K562 (cell line): ENCODE data around the gene MFSD8. TPM values are rescaled to one million over a fixed set of nuclear protein-coding genes. Genes with fewer than 3 reads are reported as not detected.

Source experiments
- CBFB ChIP-seq: sonication (generic); formaldehyde crosslinking; IDR thresholded peaks from 2 replicates; pipeline ENCODE4 v1.4.0; 2020; ENCODE audit warnings: mild to moderate bottlenecking, missing genetic modification reagents
- CBX5 ChIP-seq: IDR thresholded peaks from 2 replicates; pipeline ENCODE4 v1.6.1; 2014; ENCODE audit warnings: low read depth, borderline replicate concordance
- EZH2 ChIP-seq: IDR thresholded peaks from 2 replicates; pipeline ENCODE4 v1.6.1; 2012; ENCODE audit warnings: low read depth, mild to moderate bottlenecking, inconsistent platforms, low read length, borderline replicate concordance
- FOXP1 ChIP-seq: sonication (generic); formaldehyde crosslinking; IDR thresholded peaks from 2 replicates; pipeline ENCODE4 v1.8.0; 2022; ENCODE audit warnings: mild to moderate bottlenecking, missing genetic modification reagents
- HDAC2 ChIP-seq: fragments of 450-650 bp; IDR thresholded peaks from 2 replicates; pipeline ENCODE4 v1.6.1; 2016; ENCODE audit warnings: mild to moderate bottlenecking
- HINFP ChIP-seq: fragments of 450-650 bp; conservative IDR thresholded peaks from 2 replicates; pipeline ENCODE4 v1.6.1; 2016; ENCODE audit warnings: missing genetic modification characterization, low read depth, mild to moderate bottlenecking, control low read depth, missing compliant biosample characterization
- NCOA2 ChIP-seq, 2 experiments: fragments of 450-650 bp; IDR thresholded peaks; 2 replicates each; pipeline ENCODE4 v1.6.1; 2018; ENCODE audit warnings: mild to moderate bottlenecking in 2 of 2, moderate library complexity in 1 of 2; ENCODE audit not compliant: partially characterized antibody in 2 of 2
- NR1H2 ChIP-seq: sonication (generic); formaldehyde crosslinking; IDR thresholded peaks from 2 replicates; pipeline ENCODE4 v1.4.0; 2020; ENCODE audit warnings: mild to moderate bottlenecking, missing genetic modification reagents
- NR2C1 ChIP-seq, 2 experiments: fragments of 450-650 bp; IDR thresholded peaks; 2 replicates each; pipeline ENCODE4 v1.6.1; 2017; ENCODE audit warnings: mild to moderate bottlenecking in 2 of 2, antibody characterized with exemption in 1 of 2, inconsistent platforms in 1 of 2, missing compliant biosample characterization in 1 of 2, missing genetic modification characterization in 1 of 2
- NUFIP1 ChIP-seq: fragments of 450-650 bp; IDR thresholded peaks from 2 replicates; pipeline ENCODE4 v1.6.1; 2018; ENCODE audit not compliant: partially characterized antibody
- SMARCC2 ChIP-seq: fragments of 450-650 bp; IDR thresholded peaks from 2 replicates; pipeline ENCODE4 v1.6.1; 2017; ENCODE audit warnings: antibody characterized with exemption, moderate library complexity, mild to moderate bottlenecking, low read depth
- U2AF1 ChIP-seq: fragments of 200-400 bp; formaldehyde crosslinking; optimal IDR thresholded peaks from 2 replicates; pipeline ENCODE3; 2017; ENCODE audit warnings: mild to moderate bottlenecking, low read depth, low read length, moderate library complexity
- ZNF232 ChIP-seq: sonication (generic); formaldehyde crosslinking; IDR thresholded peaks from 2 replicates; pipeline ENCODE4 v1.8.0; 2022; ENCODE audit warnings: mild to moderate bottlenecking, missing genetic modification reagents
- ZNF407 ChIP-seq: fragments of 450-650 bp; IDR thresholded peaks from 2 replicates; pipeline ENCODE4 v1.6.1; 2016; ENCODE audit warnings: low read depth
- ZNF584 ChIP-seq: fragments of 200-800 bp; sonication (Bioruptor generic); IDR thresholded peaks from 2 replicates; pipeline ENCODE4 v1.6.1; 2016; ENCODE audit warnings: low read depth, mild to moderate bottlenecking, missing genetic modification characterization, missing compliant biosample characterization
- polyA plus RNA-seq, 8 experiments: library from polyadenylated mRNA; depleted of rRNA in 4 of 8; stranded (reverse) in 5 of 8; unstranded in 3 of 8; fragments of >200 nt; fragmentation: Nextera tagmentation in 2 of 8; fragmentation: Illumina TruSeq in 1 of 8; extraction: Ambion mirVana in 2 of 8; extraction: Trizol in 1 of 8; gene quantifications; 2 replicates each; pipeline versions ENCODE4 v1.2.1 to v1.2.3, GENCODE V29; 2011 to 2014; ENCODE audit warnings: inconsistent platforms in 1 of 8, missing spikeins in 1 of 8
- total RNA-seq, 7 experiments: library from RNA; depleted of rRNA in 6 of 7; stranded (reverse); fragments of >200 nt in 6 of 7; fragmentation: Illumina TruSeq in 2 of 7; extraction: Trizol in 2 of 7; gene quantifications; 2 replicates each; pipeline versions ENCODE4 v1.2.1 to v1.2.3, GENCODE V29; 2011 to 2021; ENCODE audit warnings: low replicate concordance in 1 of 7
- TF ChIP-seq, protein P1 (sequence below): sonication (generic); formaldehyde crosslinking; IDR thresholded peaks from 2 replicates; pipeline ENCODE4 v1.8.0; 2023; ENCODE audit warnings: mild to moderate bottlenecking, missing genetic modification reagents

MFSD8 gene
- total and polyA plus RNA-seq, 9 of the 15 experiments (the other 6 are each of a cell fraction or from before 2014, with no cell fraction given) = 7.0 to 27.2 (median 18.7) TPM

DNA sequence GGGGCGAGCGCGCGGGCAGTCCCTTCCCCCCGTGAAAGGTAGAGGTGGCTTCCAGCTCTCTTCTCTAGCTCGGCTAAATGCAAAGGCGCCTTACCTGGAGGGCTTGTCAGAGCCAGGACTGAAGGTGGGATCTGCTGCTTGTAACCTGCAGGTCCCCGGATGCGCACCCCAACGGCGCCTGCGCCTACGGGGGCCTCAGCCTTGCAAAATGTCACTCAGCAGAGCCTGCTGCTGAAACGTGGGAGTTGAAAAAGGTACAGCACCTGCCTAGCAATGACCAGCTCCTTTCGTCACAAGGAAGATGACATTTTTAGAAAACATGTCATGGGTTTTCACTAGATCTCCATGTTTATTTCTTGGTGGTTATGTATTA, 816 bp upstream of the MFSD8 start (continued):
- TF ChIP-seq, protein P1, sequence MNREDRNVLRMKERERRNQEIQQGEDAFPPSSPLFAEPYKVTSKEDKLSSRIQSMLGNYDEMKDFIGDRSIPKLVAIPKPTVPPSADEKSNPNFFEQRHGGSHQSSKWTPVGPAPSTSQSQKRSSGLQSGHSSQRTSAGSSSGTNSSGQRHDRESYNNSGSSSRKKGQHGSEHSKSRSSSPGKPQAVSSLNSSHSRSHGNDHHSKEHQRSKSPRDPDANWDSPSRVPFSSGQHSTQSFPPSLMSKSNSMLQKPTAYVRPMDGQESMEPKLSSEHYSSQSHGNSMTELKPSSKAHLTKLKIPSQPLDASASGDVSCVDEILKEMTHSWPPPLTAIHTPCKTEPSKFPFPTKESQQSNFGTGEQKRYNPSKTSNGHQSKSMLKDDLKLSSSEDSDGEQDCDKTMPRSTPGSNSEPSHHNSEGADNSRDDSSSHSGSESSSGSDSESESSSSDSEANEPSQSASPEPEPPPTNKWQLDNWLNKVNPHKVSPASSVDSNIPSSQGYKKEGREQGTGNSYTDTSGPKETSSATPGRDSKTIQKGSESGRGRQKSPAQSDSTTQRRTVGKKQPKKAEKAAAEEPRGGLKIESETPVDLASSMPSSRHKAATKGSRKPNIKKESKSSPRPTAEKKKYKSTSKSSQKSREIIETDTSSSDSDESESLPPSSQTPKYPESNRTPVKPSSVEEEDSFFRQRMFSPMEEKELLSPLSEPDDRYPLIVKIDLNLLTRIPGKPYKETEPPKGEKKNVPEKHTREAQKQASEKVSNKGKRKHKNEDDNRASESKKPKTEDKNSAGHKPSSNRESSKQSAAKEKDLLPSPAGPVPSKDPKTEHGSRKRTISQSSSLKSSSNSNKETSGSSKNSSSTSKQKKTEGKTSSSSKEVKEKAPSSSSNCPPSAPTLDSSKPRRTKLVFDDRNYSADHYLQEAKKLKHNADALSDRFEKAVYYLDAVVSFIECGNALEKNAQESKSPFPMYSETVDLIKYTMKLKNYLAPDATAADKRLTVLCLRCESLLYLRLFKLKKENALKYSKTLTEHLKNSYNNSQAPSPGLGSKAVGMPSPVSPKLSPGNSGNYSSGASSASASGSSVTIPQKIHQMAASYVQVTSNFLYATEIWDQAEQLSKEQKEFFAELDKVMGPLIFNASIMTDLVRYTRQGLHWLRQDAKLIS (CRISPR knock-in tag) = 0 out of 2 replicates have a peak, but pooled peaks have one; percentile 8
- no peak for TF ChIP-seq NCOA2 (IDR thresholded peaks at IDR 0.05; ENCODE audit: partially characterized antibody in 2 of 2)
- TF ChIP-seq ZNF232 (CRISPR knock-in tag) = no peak
- TF ChIP-seq HDAC2 = no peak
- TF ChIP-seq NUFIP1 = no peak
- no peak; the same call in 1 of the 2 replicates for TF ChIP-seq NR1H2
- 0 out of 2 replicates have a peak, but pooled peaks have one; percentile 66 for TF ChIP-seq CBFB (CRISPR knock-in tag)
- 0 out of 2 replicates have a peak, but pooled peaks have one; percentile 29 for TF ChIP-seq ZNF584
- no peak for TF ChIP-seq U2AF1
- no peak for TF ChIP-seq EZH2
- TF ChIP-seq ZNF407 = no peak
- TF ChIP-seq HINFP = no peak
- TF ChIP-seq SMARCC2 = no peak
- no peak for TF ChIP-seq FOXP1
- no peak for TF ChIP-seq CBX5
- no peak for TF ChIP-seq NR2C1 (IDR thresholded peaks at IDR 0.05)
- TF ChIP-seq NR2C1 (tag; IDR thresholded peaks at IDR 0.05) = no peak
